ENCODE data around the gene OPRM1.

Gene OPRM1

GRCh38 chr6:154268486-154268885, 229.4 kb downstream of the OPRM1 start:
- TF ChIP-seq, protein P1, sequence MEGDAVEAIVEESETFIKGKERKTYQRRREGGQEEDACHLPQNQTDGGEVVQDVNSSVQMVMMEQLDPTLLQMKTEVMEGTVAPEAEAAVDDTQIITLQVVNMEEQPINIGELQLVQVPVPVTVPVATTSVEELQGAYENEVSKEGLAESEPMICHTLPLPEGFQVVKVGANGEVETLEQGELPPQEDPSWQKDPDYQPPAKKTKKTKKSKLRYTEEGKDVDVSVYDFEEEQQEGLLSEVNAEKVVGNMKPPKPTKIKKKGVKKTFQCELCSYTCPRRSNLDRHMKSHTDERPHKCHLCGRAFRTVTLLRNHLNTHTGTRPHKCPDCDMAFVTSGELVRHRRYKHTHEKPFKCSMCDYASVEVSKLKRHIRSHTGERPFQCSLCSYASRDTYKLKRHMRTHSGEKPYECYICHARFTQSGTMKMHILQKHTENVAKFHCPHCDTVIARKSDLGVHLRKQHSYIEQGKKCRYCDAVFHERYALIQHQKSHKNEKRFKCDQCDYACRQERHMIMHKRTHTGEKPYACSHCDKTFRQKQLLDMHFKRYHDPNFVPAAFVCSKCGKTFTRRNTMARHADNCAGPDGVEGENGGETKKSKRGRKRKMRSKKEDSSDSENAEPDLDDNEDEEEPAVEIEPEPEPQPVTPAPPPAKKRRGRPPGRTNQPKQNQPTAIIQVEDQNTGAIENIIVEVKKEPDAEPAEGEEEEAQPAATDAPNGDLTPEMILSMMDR (IDR thresholded peaks at IDR 0.05; ENCODE audit: insufficient read depth, low read length) = no peak
- TF ChIP-seq POLR2AphosphoS5 (IDR thresholded peaks at IDR 0.05; ENCODE audit: low read depth) = no peak
- TF ChIP-seq SPI1 (IDR thresholded peaks at IDR 0.05; ENCODE audit: borderline replicate concordance, low read depth) = no peak
- TF ChIP-seq, protein P2, sequence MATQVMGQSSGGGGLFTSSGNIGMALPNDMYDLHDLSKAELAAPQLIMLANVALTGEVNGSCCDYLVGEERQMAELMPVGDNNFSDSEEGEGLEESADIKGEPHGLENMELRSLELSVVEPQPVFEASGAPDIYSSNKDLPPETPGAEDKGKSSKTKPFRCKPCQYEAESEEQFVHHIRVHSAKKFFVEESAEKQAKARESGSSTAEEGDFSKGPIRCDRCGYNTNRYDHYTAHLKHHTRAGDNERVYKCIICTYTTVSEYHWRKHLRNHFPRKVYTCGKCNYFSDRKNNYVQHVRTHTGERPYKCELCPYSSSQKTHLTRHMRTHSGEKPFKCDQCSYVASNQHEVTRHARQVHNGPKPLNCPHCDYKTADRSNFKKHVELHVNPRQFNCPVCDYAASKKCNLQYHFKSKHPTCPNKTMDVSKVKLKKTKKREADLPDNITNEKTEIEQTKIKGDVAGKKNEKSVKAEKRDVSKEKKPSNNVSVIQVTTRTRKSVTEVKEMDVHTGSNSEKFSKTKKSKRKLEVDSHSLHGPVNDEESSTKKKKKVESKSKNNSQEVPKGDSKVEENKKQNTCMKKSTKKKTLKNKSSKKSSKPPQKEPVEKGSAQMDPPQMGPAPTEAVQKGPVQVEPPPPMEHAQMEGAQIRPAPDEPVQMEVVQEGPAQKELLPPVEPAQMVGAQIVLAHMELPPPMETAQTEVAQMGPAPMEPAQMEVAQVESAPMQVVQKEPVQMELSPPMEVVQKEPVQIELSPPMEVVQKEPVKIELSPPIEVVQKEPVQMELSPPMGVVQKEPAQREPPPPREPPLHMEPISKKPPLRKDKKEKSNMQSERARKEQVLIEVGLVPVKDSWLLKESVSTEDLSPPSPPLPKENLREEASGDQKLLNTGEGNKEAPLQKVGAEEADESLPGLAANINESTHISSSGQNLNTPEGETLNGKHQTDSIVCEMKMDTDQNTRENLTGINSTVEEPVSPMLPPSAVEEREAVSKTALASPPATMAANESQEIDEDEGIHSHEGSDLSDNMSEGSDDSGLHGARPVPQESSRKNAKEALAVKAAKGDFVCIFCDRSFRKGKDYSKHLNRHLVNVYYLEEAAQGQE (IDR thresholded peaks at IDR 0.05; ENCODE audit: insufficient replicate concordance, low read depth) = no peak
- no peak for TF ChIP-seq GABPA (IDR thresholded peaks at IDR 0.05; ENCODE audit: low read depth)
- H3K27ac ChIP-seq (replicated peaks) = no peak overlapping the region
- no peak overlapping the region for H3K4me3 ChIP-seq (replicated peaks; ENCODE audit: insufficient read depth, low read length)
- no peak for DNase-seq (ENCODE audit: low read depth in 1 of 2, low spot score in 1 of 2)
- H3K27me3 ChIP-seq (ENCODE audit: insufficient read depth, poor library complexity, severe bottlenecking) = no peaks in the 10 kb centered on the region

DNA sequence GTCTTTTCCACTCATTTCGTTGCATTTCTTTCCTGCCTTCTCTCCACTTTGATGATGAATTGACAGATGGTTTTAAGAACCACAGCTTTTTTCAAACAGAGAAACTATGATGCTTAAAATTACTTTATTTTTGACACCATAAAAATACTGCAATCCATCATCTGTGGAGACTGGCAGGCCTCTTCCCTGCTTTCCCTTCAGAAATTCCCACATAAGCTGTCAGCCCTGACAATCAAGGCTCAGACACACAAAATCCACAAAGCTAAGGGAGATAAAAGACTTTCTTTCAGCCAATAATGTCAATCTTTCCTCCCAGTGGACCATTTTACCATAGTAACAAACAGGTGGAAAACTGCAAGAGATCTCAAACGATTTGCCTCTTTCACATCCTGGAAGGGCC, 235.1 kb downstream of the OPRM1 start:
- Histone ChIP-seq H3K4me3 (replicated peaks; ENCODE audit: insufficient read depth, low read length) (no peak overlapping the region), H3K27me3 (ENCODE audit: insufficient read depth, poor library complexity, severe bottlenecking) (no peaks in the 10 kb centered on the region), H3K27ac (replicated peaks) (no peak overlapping the region)
- no peak for DNase-seq (ENCODE audit: low read depth in 1 of 2, low spot score in 1 of 2)
- TF ChIP-seq POLR2AphosphoS5 (IDR thresholded peaks at IDR 0.05; ENCODE audit: low read depth) (no peak), SPI1 (IDR thresholded peaks at IDR 0.05; ENCODE audit: borderline replicate concordance, low read depth) (no peak), GABPA (IDR thresholded peaks at IDR 0.05; ENCODE audit: low read depth) (no peak)
- TF ChIP-seq, protein P1 (IDR thresholded peaks at IDR 0.05; ENCODE audit: insufficient read depth, low read length) = no peak
- TF ChIP-seq, protein P2 (IDR thresholded peaks at IDR 0.05; ENCODE audit: insufficient replicate concordance, low read depth) = no peak

DNA sequence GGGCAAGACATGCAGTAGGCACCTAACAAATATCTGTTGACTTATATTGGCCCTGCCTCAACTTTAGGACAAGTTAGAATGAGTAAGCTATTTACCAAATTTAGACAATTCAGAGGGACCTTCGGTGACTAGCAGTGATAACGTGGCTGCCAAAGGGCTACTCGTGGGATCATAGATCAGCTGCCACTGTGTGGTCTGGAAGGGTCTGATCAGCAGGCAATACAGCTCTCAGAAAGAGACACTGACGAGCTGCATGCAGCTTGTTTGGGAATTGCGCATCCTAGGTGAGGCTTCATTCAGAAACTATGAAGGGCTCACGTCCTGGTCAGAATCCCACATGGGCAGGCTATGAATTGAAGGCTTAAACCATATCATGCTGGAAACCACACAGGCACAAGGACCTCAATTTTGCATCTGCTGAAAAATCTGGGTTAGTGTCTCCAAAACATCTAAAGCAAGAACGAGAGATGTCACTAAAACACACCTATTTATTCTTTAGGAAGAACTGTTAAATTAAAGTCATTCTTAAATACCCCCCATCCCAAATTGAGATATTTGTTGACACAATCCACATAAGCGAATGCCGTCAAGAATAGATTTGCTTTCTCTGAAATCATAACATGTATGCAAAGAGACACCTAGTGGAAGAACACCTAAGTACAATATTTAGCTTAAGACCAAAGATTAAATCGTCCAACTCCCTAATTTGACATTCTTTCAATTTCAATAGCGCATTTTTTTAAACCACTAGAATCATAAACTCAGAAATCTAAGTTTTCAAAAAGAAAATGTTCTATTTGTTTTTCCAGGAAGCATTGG, 238.0 kb downstream of the OPRM1 start:
- TF ChIP-seq GABPA (IDR thresholded peaks at IDR 0.05; ENCODE audit: low read depth) (no peak), SPI1 (IDR thresholded peaks at IDR 0.05; ENCODE audit: borderline replicate concordance, low read depth) (no peak), POLR2AphosphoS5 (IDR thresholded peaks at IDR 0.05; ENCODE audit: low read depth) (no peak)
- TF ChIP-seq, protein P1 (IDR thresholded peaks at IDR 0.05; ENCODE audit: insufficient read depth, low read length) = no peak
- TF ChIP-seq, protein P2 (IDR thresholded peaks at IDR 0.05; ENCODE audit: insufficient replicate concordance, low read depth) = no peak
- H3K27ac ChIP-seq (replicated peaks) = no peak overlapping the region
- H3K4me3 ChIP-seq (replicated peaks; ENCODE audit: insufficient read depth, low read length) = no peak overlapping the region
- no peak for DNase-seq (ENCODE audit: low read depth in 1 of 2, low spot score in 1 of 2)
- H3K27me3 ChIP-seq (ENCODE audit: insufficient read depth, poor library complexity, severe bottlenecking) = no peaks in the 10 kb centered on the region

Data from HL-60 (cell line).